HUES6 (cell line): ENCODE measurements around the gene PHF20.
"Not testable (repeated sequence)": the region's sequence is repeated elsewhere in the genome, so short reads cannot be mapped to it uniquely, and the experiment has no call there.

Source experiments
- H3K27ac ChIP-seq: 2 replicates; pipeline ENCODE4 v1.7.0; 2013; ENCODE audit warnings: low read depth, mild to moderate bottlenecking, low read length, inconsistent platforms
- H3K27me3 ChIP-seq: 2 replicates; pipeline ENCODE4 v1.6.1; 2013; ENCODE audit warnings: low read length; ENCODE audit not compliant: control insufficient read depth, insufficient read depth
- H3K36me3 ChIP-seq: 2 replicates; pipeline ENCODE4 v1.6.1; 2013; ENCODE audit warnings: low read length; ENCODE audit not compliant: control insufficient read depth, insufficient read depth
- H3K4me1 ChIP-seq: 2 replicates; pipeline ENCODE4 v1.6.1; 2013; ENCODE audit warnings: low read length; ENCODE audit not compliant: control insufficient read depth, insufficient read depth
- H3K4me3 ChIP-seq: 2 replicates; pipeline ENCODE4 v1.5.1; 2013; ENCODE audit warnings: low read depth, low read length
- H3K9ac ChIP-seq: one replicate; pipeline ENCODE4 v1.6.1; 2013; ENCODE audit warnings: mild to moderate bottlenecking, low read length
- H3K9me3 ChIP-seq: 2 replicates; pipeline ENCODE4 v1.6.1; 2013; ENCODE audit warnings: low read depth, low read length; ENCODE audit not compliant: control insufficient read depth, insufficient read depth

The PHF20 gene

GRCh38 chr20:35939264-35939663, 167.4 kb downstream of the PHF20 start:
- H3K9me3 ChIP-seq, result no peaks in the 10 kb centered on the region
- no peaks in the 10 kb centered on the region for H3K27me3 ChIP-seq
- no peak overlapping the region for H3K27ac ChIP-seq
- no peak overlapping the region for H3K4me3 ChIP-seq
- H3K9ac ChIP-seq, result no peak overlapping the region
- H3K4me1 ChIP-seq, result peaks cover 16% of the 10 kb centered on the region
- H3K36me3 ChIP-seq, result peaks cover 43% of the 10 kb centered on the region

- H3K9ac ChIP-seq, result no peak overlapping the region
- peaks cover 51% of the 10 kb centered on the region for H3K36me3 ChIP-seq
- peaks cover 13% of the 10 kb centered on the region for H3K4me1 ChIP-seq
- no peaks in the 10 kb centered on the region for H3K27me3 ChIP-seq
- H3K27ac ChIP-seq, result no peak overlapping the region
- no peak overlapping the region for H3K4me3 ChIP-seq
- no peaks in the 10 kb centered on the region for H3K9me3 ChIP-seq
Observed at GRCh38 chr20:35941620-35942019, 169.8 kb downstream of the PHF20 start.

- peaks cover 13% of the 10 kb centered on the region for H3K4me1 ChIP-seq
- H3K27ac ChIP-seq, result no peak overlapping the region
- H3K27me3 ChIP-seq, result no peaks in the 10 kb centered on the region
- peaks cover 51% of the 10 kb centered on the region for H3K36me3 ChIP-seq
- H3K4me3 ChIP-seq, result no peak overlapping the region
- H3K9ac ChIP-seq, result no peak overlapping the region
- no peaks in the 10 kb centered on the region for H3K9me3 ChIP-seq
Observed at GRCh38 chr20:35942243-35942642, 170.4 kb downstream of the PHF20 start.

GRCh38 chr20:35947489-35947888, 175.7 kb downstream of the PHF20 start:
- Histone ChIP-seq H3K4me1 (peaks cover 1% of the 10 kb centered on the region), H3K36me3 (peaks cover 25% of the 10 kb centered on the region), H3K4me3 (no peak overlapping the region), H3K27me3 (no peaks in the 10 kb centered on the region), H3K27ac (no peak overlapping the region), H3K9ac (no peak overlapping the region), H3K9me3 (no peaks in the 10 kb centered on the region)

GRCh38 chr20:35947907-35948306, 176.1 kb downstream of the PHF20 start:
- peaks cover 23% of the 10 kb centered on the region for H3K36me3 ChIP-seq
- no peaks in the 10 kb centered on the region for H3K9me3 ChIP-seq
- no peak overlapping the region for H3K27ac ChIP-seq
- no peaks in the 10 kb centered on the region for H3K27me3 ChIP-seq
- H3K4me1 ChIP-seq, result peaks cover 6% of the 10 kb centered on the region
- H3K4me3 ChIP-seq, result no peak overlapping the region
- no peak overlapping the region for H3K9ac ChIP-seq

GRCh38 chr20:35950093-35950492, 178.3 kb downstream of the PHF20 start:
- no peaks in the 10 kb centered on the region for H3K27me3 ChIP-seq
- no peak overlapping the region for H3K9ac ChIP-seq
- no peaks in the 10 kb centered on the region for H3K9me3 ChIP-seq
- H3K4me1 ChIP-seq, result peaks cover 9% of the 10 kb centered on the region
- H3K36me3 ChIP-seq, result peaks cover 15% of the 10 kb centered on the region
- H3K27ac ChIP-seq, result no peak overlapping the region
- no peak overlapping the region for H3K4me3 ChIP-seq

- not testable (repeated sequence) for H3K9ac ChIP-seq, H3K27ac ChIP-seq, H3K27me3 ChIP-seq, H3K9me3 ChIP-seq, H3K4me1 ChIP-seq
- H3K4me3 ChIP-seq, result 0 out of 2 replicates have a peak overlapping the region, but pooled peaks have one; percentile 93
- H3K36me3 ChIP-seq, result peaks cover 11% of the 10 kb centered on the region
Observed at GRCh38 chr20:35952080-35952479, 180.3 kb downstream of the PHF20 start.

GRCh38 chr20:35952480-35953386, 180.9 kb downstream of the PHF20 start:
- Histone ChIP-seq H3K27me3 (no peaks in the 10 kb centered on the region), H3K9ac (peak overlapping the region; percentile 99), H3K36me3 (peaks cover 9% of the 10 kb centered on the region), H3K4me1 (peaks cover 9% of the 10 kb centered on the region), H3K9me3 (no peaks in the 10 kb centered on the region), H3K4me3 (peak overlapping the region; percentile 93), H3K27ac (peak overlapping the region; percentile 96; the same call in 1 of the 2 replicates)

- H3K4me1 ChIP-seq, result peaks cover 9% of the 10 kb centered on the region
- peak overlapping the region; percentile 96 for H3K27ac ChIP-seq
Observed at GRCh38 chr20:35953387-35954199, 181.8 kb downstream of the PHF20 start.

GRCh38 chr20:35954200-35954906, 182.5 kb downstream of the PHF20 start, which contains the start of gene SCAND1:
SCAND1 (minus strand) TSS chr20:35954502; CDS start chr20:35954284, 218 bp downstream.
- Histone ChIP-seq H3K27me3 (no peaks in the 10 kb centered on the region), H3K4me3 (peak within 1 kb of the TSS; percentile 93), H3K4me1 (peaks cover 9% of the 10 kb centered on the region), H3K27ac (peak within 1 kb of the TSS; percentile 96), H3K36me3 (no peaks in the 10 kb centered on the region; the same call in 1 of the 2 replicates), H3K9ac (peak within 1 kb of the TSS; percentile 99), H3K9me3 (no peaks in the 10 kb centered on the region)

More at GRCh38 chr20:35953387-35954199, 181.8 kb downstream of the PHF20 start:
- H3K4me3 ChIP-seq, result peak overlapping the region; percentile 93
- H3K36me3 ChIP-seq, result peaks cover 2% of the 10 kb centered on the region
- H3K27me3 ChIP-seq, result no peaks in the 10 kb centered on the region
- no peaks in the 10 kb centered on the region for H3K9me3 ChIP-seq
- peak overlapping the region; percentile 99 for H3K9ac ChIP-seq
